GM13976 (cell line): Measurements from ENCODE around the gene TMEM266.

Source experiments
- DNase-seq: peaks from one replicate; pipeline ENCODE4 v3.0.0; 2012; ENCODE audit warnings: low spot score
- in situ Hi-C: fragments of 300-500 bp; cut with MboI; formaldehyde crosslinking; loops from one replicate; pipeline ENCODE4 v1.12.0; 2022; ENCODE audit warnings: low sequenced_read_pairs, mixed read lengths, inconsistent platforms; ENCODE audit not compliant: unreplicated experiment
- TF ChIP-seq, protein P1 (sequence below): IDR thresholded peaks from 2 replicates; pipeline ENCODE4 v1.5.1; 2012; ENCODE audit warnings: borderline replicate concordance, mild to moderate bottlenecking; ENCODE audit not compliant: insufficient read depth; ENCODE audit errors: extremely low read depth, missing control alignments, control extremely low read depth

TMEM266 gene

DNA sequence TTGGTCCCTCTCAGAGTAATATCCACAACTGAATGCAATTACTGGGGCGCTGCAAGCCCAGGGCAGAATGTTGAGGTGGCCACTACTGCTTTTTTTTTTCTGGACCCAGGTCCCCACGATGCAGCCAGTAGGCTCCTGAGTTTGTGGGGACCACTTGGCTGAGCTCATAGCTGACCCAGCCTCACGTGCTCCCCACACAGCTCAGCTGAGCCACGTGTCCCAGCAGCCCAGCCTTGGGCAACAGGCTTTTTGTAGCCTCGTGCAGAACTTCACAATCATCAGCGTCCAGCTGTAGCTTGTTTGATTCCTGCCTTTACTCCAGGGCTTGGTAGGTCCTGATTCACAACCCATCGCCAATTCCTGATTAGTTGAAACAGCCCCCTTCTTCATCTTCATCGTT lies 134.1 kb downstream of the TMEM266 start:
- in situ Hi-C loops, result loop anchor here (25.0 kb wide), 1 partner anchor 668 kb away; no protein-coding TSS in a partner anchor
- TF ChIP-seq, protein P1, sequence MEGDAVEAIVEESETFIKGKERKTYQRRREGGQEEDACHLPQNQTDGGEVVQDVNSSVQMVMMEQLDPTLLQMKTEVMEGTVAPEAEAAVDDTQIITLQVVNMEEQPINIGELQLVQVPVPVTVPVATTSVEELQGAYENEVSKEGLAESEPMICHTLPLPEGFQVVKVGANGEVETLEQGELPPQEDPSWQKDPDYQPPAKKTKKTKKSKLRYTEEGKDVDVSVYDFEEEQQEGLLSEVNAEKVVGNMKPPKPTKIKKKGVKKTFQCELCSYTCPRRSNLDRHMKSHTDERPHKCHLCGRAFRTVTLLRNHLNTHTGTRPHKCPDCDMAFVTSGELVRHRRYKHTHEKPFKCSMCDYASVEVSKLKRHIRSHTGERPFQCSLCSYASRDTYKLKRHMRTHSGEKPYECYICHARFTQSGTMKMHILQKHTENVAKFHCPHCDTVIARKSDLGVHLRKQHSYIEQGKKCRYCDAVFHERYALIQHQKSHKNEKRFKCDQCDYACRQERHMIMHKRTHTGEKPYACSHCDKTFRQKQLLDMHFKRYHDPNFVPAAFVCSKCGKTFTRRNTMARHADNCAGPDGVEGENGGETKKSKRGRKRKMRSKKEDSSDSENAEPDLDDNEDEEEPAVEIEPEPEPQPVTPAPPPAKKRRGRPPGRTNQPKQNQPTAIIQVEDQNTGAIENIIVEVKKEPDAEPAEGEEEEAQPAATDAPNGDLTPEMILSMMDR, result no peak
- DNase-seq, result no peak

DNA sequence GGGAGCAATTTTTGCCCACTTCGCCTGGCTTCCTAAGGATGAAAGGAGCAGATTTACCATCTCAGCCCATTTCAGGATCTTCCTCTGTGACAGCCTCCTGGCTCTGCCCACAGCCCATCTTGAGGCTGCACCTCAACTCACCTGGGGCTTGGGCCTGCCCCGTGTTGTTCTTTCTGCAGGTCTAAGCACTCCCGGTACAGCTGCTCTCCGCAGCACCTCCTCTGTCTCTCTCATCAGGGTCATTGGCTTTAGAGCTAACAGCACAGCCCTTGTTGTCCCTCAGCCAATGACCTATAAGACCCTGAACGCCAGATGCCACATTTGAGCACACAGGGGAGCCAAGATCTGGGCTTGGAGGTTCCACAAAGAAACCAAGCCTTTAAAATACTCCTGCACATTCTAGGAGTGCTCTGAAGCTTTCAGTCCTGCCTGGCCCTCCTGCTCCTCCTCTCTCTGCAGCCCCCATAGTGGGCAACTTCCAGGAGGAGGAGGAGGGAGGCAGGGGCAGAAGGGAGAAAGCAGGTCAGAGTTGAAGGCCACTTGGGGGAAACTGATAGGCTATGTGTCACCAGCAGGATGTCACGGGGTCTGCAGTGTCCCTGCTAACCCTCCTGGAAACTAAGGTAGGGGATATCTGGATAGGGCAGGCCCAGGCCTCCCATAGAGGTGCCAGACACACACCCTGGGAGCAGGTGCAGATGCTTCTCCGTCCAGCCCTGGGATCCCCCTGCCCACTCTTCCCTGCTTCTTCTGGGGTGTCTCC lies 135.9 kb downstream of the TMEM266 start:
- in situ Hi-C loops, result loop anchor here (25.0 kb wide), 1 partner anchor 667 kb away; no protein-coding TSS in a partner anchor
- no peak for DNase-seq
- TF ChIP-seq, protein P1, result no peak

DNA sequence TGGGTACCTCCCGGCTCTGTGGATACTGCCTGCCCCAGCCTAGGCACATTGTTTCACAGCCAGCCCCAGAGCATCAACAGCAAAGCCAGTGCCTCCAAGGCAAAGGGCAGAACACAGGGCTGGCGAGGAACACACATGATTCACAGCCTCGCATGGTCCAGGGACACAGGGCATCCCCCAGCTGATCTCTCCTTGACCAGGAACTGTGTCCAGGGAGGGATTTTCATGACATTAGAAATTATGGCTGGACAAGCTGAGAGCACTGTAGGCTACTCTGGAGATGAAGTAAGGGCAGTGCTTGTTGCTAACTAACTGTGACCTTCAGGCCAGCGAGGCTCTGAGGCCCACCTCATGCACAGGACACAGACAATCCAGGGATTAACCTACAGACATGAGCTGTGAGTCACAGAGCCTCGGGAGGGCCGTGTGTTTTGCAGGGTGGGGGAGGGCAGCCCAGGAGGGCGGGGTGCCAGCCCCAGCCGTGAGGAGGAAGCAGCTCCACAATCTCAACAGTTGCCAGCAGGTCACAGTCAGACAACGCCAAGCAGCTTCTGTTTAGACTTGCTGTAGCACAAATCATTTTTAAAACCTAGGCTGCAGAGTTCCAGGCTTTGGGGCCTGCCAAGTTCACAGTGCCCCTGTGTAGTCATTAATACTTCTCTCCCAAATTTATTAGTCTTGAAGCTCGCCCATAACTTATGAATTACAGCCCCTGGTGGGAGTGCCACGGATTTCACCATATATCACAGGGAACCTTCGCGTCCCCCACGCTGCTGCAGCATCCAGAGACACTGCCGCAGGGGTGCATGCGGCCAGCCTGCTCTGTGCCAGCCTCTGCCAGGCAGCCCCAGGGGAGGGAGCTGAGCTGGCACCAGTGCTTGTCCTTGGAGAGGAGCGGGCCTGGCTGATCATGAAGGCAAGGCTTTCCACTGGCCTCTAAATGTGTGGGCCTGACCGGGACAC lies 136.8 kb downstream of the TMEM266 start:
- DNase-seq, result no peak
- in situ Hi-C loops, result loop anchor here (25.0 kb wide), 1 partner anchor 666 kb away; no protein-coding TSS in a partner anchor
- TF ChIP-seq, protein P1, result no peak

DNA sequence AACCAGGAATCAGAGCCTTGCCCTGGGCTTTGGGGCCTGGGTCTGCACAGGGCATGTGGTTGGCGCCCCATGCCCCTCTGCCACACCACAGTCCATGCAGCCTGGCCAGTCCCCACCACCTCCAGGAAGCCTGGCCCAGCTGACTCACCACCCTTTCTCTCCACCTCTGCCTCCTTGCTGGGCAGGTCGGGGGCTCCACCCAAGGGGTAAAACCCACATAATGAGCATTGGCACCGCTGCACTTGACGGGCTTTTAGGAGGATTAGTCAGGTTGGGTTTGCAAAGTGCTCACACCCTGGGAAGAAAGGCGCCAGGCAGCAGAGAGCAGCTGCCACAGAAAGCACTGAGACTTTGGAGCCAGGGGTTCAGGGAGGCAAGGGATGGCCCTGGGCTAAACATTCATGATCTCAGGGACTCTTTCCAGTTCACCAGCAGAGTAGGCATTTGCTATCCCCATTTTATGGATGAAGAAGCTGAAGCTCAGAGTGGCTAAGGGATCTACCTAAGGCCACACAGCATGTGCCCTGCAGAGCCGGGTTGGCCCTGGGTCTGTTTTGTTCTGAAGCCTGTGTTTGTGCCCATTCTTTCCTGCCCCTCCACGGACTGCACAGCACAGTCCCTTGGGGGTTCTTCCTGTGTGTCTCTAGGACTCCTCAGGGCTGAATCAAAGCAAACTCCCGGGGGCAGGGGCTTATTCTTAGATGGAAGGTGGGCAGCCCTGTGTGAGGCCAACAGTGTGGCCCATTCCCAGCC lies 138.1 kb downstream of the TMEM266 start:
- TF ChIP-seq, protein P1, result no peak
- in situ Hi-C loops, result loop anchor here (25.0 kb wide), 1 partner anchor 664 kb away; no protein-coding TSS in a partner anchor
- no peak for DNase-seq

DNA sequence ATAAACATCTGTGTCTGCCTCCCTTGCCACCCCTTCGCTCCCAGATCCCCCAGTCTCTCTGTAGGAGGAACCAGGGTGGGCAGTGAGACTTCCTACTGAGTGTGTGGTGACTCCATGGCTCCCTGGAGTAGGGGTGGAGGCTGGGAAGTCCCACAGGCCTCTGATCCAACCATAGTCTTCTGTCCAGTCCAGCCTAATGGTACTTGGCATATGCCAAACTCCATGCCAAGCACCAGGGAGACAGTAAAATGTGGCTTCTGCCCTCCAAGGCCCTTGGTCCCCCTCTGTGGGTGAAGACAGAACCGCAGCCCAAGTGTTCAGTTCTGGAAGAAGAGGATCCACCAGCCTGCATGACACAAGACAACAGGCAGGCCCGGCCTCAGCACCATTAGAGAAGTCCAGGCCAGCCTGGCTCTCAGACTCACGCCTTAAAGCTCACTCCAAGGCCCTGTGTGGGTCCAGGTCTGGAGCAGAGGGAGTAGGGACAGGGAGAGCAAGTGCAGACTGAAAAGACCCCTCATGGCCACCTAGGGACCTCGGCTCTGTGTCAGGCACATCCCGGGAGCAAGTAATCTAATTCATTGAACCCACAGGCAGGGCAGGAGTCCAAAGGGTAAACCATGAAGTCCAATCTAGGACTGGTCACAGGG lies 138.8 kb downstream of the TMEM266 start:
- in situ Hi-C loops, result loop anchor here (25.0 kb wide), 1 partner anchor 664 kb away; no protein-coding TSS in a partner anchor
- TF ChIP-seq, protein P1, result no peak
- no peak for DNase-seq
